ENCODE results near the gene SULT2B1. TPM values are rescaled to one million over a fixed set of nuclear protein-coding genes. Genes with fewer than 3 reads are reported as not detected.

Gene SULT2B1
- polyA plus RNA-seq (not detected in 2 replicates), polyA minus RNA-seq (not detected in 2 replicates)

- no peaks in the 10 kb centered on the region for H3K36me3 ChIP-seq (ENCODE audit: insufficient read depth, low read length)
- H3K9me3 ChIP-seq (ENCODE audit: low read length) = no peaks in the 10 kb centered on the region
- TF ChIP-seq TAF1 (IDR thresholded peaks at IDR 0.05; ENCODE audit: low read depth) (no peak), MXI1 (conservative IDR thresholded peaks at IDR 0.05; ENCODE audit: poor library complexity, severe bottlenecking) (no peak), CTCF (IDR thresholded peaks at IDR 0.05; ENCODE audit: poor library complexity, severe bottlenecking) (no peak), SMC3 (conservative IDR thresholded peaks at IDR 0.05; ENCODE audit: poor library complexity) (no peak), REST (IDR thresholded peaks at IDR 0.05; ENCODE audit: borderline replicate concordance) (no peak), POLR2AphosphoS5 (IDR thresholded peaks at IDR 0.05) (no peak), EP300 (conservative IDR thresholded peaks at IDR 0.05; ENCODE audit: poor library complexity, severe bottlenecking) (no peak), EZH2 (IDR thresholded peaks at IDR 0.05; ENCODE audit: borderline replicate concordance, insufficient read depth, low read length, poor library complexity, severe bottlenecking) (no peak), RAD21 (conservative IDR thresholded peaks at IDR 0.05) (no peak)
- H3K27ac ChIP-seq (ENCODE audit: low read length) = no peak within 1 kb of the TSS
- H3F3A ChIP-seq (ENCODE audit: insufficient read depth, low read length, poor library complexity, severe bottlenecking) = no peaks in the 10 kb centered on the region
- H3K4me2 ChIP-seq (ENCODE audit: low read length) = no peak within 1 kb of the TSS
- no peaks in the 10 kb centered on the region for H3K9me2 ChIP-seq (ENCODE audit: insufficient read depth, low read length)
- no peak within 1 kb of the TSS for H3K9ac ChIP-seq (ENCODE audit: low read length)
- H4K20me1 ChIP-seq (ENCODE audit: insufficient read depth) = no peaks in the 10 kb centered on the region
- no peaks in the 10 kb centered on the region for H3K27me3 ChIP-seq (ENCODE audit: insufficient read depth, low read depth, low read length)
- no peak within 1 kb of the TSS for H2AFZ ChIP-seq (ENCODE audit: low read depth, low read length)
- H3K4me3 ChIP-seq (ENCODE audit: low read length) = no peak within 1 kb of the TSS
- H3K79me2 ChIP-seq (replicated peaks; ENCODE audit: insufficient read depth, low read length) = no peaks in the 10 kb centered on the region
These were observed at the start of gene SULT2B1 for GRCh38 chr19:48551437-48552302. Gene SULT2B1, plus strand, starts transcription at chr19:48552172. Its CDS starts 81 bp downstream, at chr19:48552253.

GRCh38 chr19:48502350-48503018 is 49.5 kb upstream of the SULT2B1 start:
- H3K36me3 ChIP-seq (ENCODE audit: insufficient read depth, low read length) = no peaks in the 10 kb centered on the region
- no peak overlapping the region for H3K9ac ChIP-seq (ENCODE audit: low read length)

More at GRCh38 chr19:48502350-48503018, 49.5 kb upstream of the SULT2B1 start:
- H3K9me2 ChIP-seq (ENCODE audit: insufficient read depth, low read length) = no peaks in the 10 kb centered on the region
- no peaks in the 10 kb centered on the region for H3F3A ChIP-seq (ENCODE audit: insufficient read depth, low read length, poor library complexity, severe bottlenecking)
- TF ChIP-seq CTCF (IDR thresholded peaks at IDR 0.05; ENCODE audit: poor library complexity, severe bottlenecking) (no peak), EZH2 (IDR thresholded peaks at IDR 0.05; ENCODE audit: borderline replicate concordance, insufficient read depth, low read length, poor library complexity, severe bottlenecking) (no peak), TAF1 (IDR thresholded peaks at IDR 0.05; ENCODE audit: low read depth) (no peak), RAD21 (conservative IDR thresholded peaks at IDR 0.05) (no peak), MXI1 (conservative IDR thresholded peaks at IDR 0.05; ENCODE audit: poor library complexity, severe bottlenecking) (no peak), REST (IDR thresholded peaks at IDR 0.05; ENCODE audit: borderline replicate concordance) (no peak), SMC3 (conservative IDR thresholded peaks at IDR 0.05; ENCODE audit: poor library complexity) (no peak), EP300 (conservative IDR thresholded peaks at IDR 0.05; ENCODE audit: poor library complexity, severe bottlenecking) (no peak), POLR2AphosphoS5 (IDR thresholded peaks at IDR 0.05) (no peak)
- no peaks in the 10 kb centered on the region for H3K79me2 ChIP-seq (replicated peaks; ENCODE audit: insufficient read depth, low read length)
- H3K27me3 ChIP-seq (ENCODE audit: insufficient read depth, low read depth, low read length) = no peaks in the 10 kb centered on the region
- no peak overlapping the region for H2AFZ ChIP-seq (ENCODE audit: low read depth, low read length)
- no peak overlapping the region for H3K4me3 ChIP-seq (ENCODE audit: low read length)
- H3K4me2 ChIP-seq (ENCODE audit: low read length) = no peak overlapping the region
- no peaks in the 10 kb centered on the region for H3K9me3 ChIP-seq (ENCODE audit: low read length)
- no peaks in the 10 kb centered on the region for H4K20me1 ChIP-seq (ENCODE audit: insufficient read depth)
- H3K27ac ChIP-seq (ENCODE audit: low read length) = no peak overlapping the region

Data from neural cell (in vitro differentiated cells).